ENCODE measurements around the gene TMPRSS9. TPM values are rescaled to one million over a fixed set of nuclear protein-coding genes. Genes with fewer than 3 reads are reported as not detected.

Gene TMPRSS9
- total and polyA plus RNA-seq, 2 of the 13 experiments (the other 11 are each of a cell fraction or from before 2014, with no cell fraction given) = 2.5 to 5.2 TPM

DNA sequence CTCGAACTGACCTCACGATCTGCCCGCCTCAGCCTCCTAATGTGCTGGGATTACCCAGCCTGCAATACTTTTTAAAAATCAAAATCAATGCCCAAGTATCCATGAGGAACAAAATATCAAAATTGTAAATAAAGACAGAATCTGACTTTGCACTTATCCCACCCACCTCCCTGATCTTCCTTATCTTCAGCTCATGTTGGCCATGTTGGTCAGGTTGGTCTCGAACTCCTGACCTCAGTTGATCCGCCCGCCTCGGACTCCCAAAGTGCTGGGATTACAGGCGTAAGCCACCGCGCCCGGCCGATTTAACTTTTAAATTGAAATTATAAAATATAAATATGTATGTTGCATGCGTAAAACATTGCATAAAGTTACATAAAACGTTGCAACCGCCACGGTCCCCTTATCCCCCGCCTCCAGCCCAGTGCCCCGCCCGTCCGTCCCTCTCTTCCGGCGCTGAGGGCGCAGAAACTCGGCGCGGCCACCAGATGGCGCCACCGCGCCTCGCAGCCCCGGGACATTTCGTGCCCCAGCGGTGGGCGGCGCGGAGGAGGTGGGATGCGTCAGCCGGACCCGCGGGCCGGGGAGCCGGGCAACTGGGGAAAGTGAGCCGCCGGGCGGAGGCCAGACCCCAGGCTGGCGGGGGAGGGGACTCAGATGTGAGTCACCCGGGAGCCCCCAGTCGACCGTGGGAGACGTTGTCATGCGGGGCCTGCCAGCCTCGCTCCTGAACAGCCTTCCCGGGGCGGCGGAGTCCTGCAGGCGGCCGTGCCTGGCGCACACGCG is 114.4 kb downstream of the TMPRSS9 start (continued):
- TF ChIP-seq, protein P1, sequence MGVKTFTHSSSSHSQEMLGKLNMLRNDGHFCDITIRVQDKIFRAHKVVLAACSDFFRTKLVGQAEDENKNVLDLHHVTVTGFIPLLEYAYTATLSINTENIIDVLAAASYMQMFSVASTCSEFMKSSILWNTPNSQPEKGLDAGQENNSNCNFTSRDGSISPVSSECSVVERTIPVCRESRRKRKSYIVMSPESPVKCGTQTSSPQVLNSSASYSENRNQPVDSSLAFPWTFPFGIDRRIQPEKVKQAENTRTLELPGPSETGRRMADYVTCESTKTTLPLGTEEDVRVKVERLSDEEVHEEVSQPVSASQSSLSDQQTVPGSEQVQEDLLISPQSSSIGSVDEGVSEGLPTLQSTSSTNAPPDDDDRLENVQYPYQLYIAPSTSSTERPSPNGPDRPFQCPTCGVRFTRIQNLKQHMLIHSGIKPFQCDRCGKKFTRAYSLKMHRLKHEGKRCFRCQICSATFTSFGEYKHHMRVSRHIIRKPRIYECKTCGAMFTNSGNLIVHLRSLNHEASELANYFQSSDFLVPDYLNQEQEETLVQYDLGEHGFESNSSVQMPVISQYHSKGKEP (CRISPR knock-in tag; IDR thresholded peaks at IDR 0.05) = 0 out of 2 replicates have a peak, but pooled peaks have one; percentile 52
- no peak for TF ChIP-seq KLF6 (CRISPR knock-in tag; IDR thresholded peaks at IDR 0.05)
- TF ChIP-seq, protein P2, sequence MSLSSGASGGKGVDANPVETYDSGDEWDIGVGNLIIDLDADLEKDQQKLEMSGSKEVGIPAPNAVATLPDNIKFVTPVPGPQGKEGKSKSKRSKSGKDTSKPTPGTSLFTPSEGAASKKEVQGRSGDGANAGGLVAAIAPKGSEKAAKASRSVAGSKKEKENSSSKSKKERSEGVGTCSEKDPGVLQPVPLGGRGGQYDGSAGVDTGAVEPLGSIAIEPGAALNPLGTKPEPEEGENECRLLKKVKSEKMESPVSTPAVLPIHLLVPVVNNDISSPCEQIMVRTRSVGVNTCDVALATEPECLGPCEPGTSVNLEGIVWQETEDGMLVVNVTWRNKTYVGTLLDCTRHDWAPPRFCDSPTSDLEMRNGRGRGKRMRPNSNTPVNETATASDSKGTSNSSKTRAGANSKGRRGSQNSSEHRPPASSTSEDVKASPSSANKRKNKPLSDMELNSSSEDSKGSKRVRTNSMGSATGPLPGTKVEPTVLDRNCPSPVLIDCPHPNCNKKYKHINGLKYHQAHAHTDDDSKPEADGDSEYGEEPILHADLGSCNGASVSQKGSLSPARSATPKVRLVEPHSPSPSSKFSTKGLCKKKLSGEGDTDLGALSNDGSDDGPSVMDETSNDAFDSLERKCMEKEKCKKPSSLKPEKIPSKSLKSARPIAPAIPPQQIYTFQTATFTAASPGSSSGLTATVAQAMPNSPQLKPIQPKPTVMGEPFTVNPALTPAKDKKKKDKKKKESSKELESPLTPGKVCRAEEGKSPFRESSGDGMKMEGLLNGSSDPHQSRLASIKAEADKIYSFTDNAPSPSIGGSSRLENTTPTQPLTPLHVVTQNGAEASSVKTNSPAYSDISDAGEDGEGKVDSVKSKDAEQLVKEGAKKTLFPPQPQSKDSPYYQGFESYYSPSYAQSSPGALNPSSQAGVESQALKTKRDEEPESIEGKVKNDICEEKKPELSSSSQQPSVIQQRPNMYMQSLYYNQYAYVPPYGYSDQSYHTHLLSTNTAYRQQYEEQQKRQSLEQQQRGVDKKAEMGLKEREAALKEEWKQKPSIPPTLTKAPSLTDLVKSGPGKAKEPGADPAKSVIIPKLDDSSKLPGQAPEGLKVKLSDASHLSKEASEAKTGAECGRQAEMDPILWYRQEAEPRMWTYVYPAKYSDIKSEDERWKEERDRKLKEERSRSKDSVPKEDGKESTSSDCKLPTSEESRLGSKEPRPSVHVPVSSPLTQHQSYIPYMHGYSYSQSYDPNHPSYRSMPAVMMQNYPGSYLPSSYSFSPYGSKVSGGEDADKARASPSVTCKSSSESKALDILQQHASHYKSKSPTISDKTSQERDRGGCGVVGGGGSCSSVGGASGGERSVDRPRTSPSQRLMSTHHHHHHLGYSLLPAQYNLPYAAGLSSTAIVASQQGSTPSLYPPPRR (CRISPR knock-in tag; IDR thresholded peaks at IDR 0.05; ENCODE audit: borderline replicate concordance) = peak; percentile 57
- no peak for TF ChIP-seq ZNF879 (CRISPR knock-in tag; IDR thresholded peaks at IDR 0.05)
- peak; percentile 93; the same call in 1 of the 2 replicates for TF ChIP-seq ZNF567 (CRISPR knock-in tag; IDR thresholded peaks at IDR 0.05; ENCODE audit: borderline replicate concordance)
- TF ChIP-seq HOXA3 (CRISPR knock-in tag; IDR thresholded peaks at IDR 0.05) = peak; percentile 74
- TF ChIP-seq ZFP36 (IDR thresholded peaks at IDR 0.05; ENCODE audit: borderline replicate concordance, low read depth, low read length, partially characterized antibody) = peak; percentile 87
- TF ChIP-seq SMC3 (IDR thresholded peaks at IDR 0.05; ENCODE audit: low read length) = peak; percentile 64; the same call in 1 of the 2 replicates
- TF ChIP-seq ZNF883 (CRISPR knock-in tag; IDR thresholded peaks at IDR 0.05; ENCODE audit: not compliant biosample characterization) = peak; percentile 67
- TF ChIP-seq ZNF326 (CRISPR knock-in tag; IDR thresholded peaks at IDR 0.05; ENCODE audit: borderline replicate concordance) = no peak
- TF ChIP-seq SMARCC2 (IDR thresholded peaks at IDR 0.05) = no peak
- peak; percentile 47; the same call in 1 of the 2 replicates for TF ChIP-seq MED13 (CRISPR knock-in tag; IDR thresholded peaks at IDR 0.05)
- TF ChIP-seq ERF (CRISPR knock-in tag; IDR thresholded peaks at IDR 0.05) = peak; percentile 86
- TF ChIP-seq NFKB2 (CRISPR knock-in tag; IDR thresholded peaks at IDR 0.05; ENCODE audit: borderline replicate concordance) = peak; percentile 31; the same call in 1 of the 2 replicates
- TF ChIP-seq, protein P3, sequence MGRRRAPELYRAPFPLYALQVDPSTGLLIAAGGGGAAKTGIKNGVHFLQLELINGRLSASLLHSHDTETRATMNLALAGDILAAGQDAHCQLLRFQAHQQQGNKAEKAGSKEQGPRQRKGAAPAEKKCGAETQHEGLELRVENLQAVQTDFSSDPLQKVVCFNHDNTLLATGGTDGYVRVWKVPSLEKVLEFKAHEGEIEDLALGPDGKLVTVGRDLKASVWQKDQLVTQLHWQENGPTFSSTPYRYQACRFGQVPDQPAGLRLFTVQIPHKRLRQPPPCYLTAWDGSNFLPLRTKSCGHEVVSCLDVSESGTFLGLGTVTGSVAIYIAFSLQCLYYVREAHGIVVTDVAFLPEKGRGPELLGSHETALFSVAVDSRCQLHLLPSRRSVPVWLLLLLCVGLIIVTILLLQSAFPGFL (CRISPR knock-in tag; IDR thresholded peaks at IDR 0.05) = no peak
- TF ChIP-seq ZNF878 (CRISPR knock-in tag; IDR thresholded peaks at IDR 0.05) = no peak
- no peak for TF ChIP-seq MAFG (CRISPR knock-in tag; IDR thresholded peaks at IDR 0.05)
- TF ChIP-seq, protein P4, sequence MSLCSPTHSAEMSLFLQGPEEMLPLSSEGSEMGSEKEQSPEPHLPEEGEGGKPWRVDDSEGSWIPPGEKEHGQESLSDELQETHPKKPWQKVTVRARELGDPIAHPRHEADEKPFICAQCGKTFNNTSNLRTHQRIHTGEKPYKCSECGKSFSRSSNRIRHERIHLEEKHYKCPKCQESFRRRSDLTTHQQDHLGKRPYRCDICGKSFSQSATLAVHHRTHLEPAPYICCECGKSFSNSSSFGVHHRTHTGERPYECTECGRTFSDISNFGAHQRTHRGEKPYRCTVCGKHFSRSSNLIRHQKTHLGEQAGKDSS (CRISPR knock-in tag; IDR thresholded peaks at IDR 0.05; ENCODE audit: borderline replicate concordance, low read depth) = peak; percentile 88
- no peak for TF ChIP-seq ZNF44 (CRISPR knock-in tag; IDR thresholded peaks at IDR 0.05)
